Body of pancreas (tissue), 4 donors: Measurements from ENCODE around the gene MAPK1.

Experiments used
- CTCF ChIP-seq, 7 experiments: fragments of 450-650 bp in 4 of 7; fragments of 200-600 bp in 3 of 7; sonication (generic) in 3 of 7; IDR thresholded peaks; one replicate each; pipeline ENCODE4 v1.5.1; 2016 to 2019; ENCODE audit warnings: antibody characterized with exemption in 7 of 7
- POLR2A ChIP-seq, 3 donors: fragments of 450-650 bp; IDR thresholded peaks; one replicate each; pipeline ENCODE4 v1.6.1; 2016; ENCODE audit warnings: antibody characterized with exemption in 3 of 3, mild to moderate bottlenecking in 2 of 3

DNA sequence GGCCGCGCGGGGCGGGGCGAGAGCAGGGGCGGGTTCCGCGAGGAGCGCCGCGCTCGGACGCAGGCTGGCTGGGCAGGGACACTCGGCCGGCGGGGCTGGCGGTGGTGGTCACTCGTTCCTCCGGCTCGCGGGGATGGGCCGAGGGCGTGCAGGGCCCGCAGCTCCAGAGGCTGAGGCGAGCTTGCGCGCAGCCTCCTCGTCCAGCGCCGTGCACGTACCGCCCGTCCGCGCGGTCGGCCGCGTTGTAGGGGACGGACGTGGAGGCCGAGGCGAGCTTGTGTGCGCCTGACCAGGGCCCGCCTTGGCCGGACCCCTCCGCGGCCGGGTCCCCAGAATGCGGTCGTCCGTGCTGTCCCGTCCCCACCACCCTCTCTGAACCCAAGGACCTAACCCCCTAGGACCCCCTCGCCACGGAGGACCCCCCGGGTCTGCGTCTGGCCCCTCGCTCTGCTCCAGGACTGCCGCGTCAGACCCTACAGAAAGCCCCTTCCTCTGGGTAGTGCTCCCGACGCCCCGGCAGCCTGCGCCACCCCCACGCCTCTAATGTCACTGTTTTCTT is 131.3 kb downstream of the MAPK1 start:
- no peak for TF ChIP-seq CTCF (IDR thresholded peaks at IDR 0.05)
- peak in 2 of 3 donors; percentile 52 to 54 for TF ChIP-seq POLR2A (IDR thresholded peaks at IDR 0.05)
